NCI-H1930 (cell line): Measurements from ENCODE around the gene CYRIA.

Experiments
- DNase-seq, 2 experiments: peaks; one replicate each; lab custom pipeline; 2025; lab: John Stamatoyannopoulos, UW

CYRIA gene

GRCh38 chr2:16629770-16630169, 35.9 kb downstream of the CYRIA start:
- DNase-seq = no peak

GRCh38 chr2:16629044-16629443, 36.6 kb downstream of the CYRIA start:
- DNase-seq = no peak

DNA sequence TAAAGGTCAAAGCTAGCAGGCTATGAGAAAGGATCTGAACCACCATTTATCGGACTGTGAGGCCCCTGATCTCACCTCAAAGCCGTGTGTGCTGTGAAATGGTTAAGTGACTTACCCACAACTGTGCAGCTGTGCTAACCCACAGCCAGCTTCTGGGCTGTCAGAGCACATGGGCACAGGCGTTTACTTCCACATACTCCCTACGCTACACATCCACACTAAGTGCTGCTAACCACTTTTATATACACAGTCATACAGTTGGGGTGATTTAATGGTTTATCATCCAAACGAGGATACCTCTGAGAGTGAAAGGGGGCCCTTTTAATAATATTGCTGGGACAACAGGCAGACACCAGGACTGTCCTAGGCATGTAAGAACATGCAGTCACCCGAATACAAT, 37.3 kb downstream of the CYRIA start:
- DNase-seq = no peak

DNA sequence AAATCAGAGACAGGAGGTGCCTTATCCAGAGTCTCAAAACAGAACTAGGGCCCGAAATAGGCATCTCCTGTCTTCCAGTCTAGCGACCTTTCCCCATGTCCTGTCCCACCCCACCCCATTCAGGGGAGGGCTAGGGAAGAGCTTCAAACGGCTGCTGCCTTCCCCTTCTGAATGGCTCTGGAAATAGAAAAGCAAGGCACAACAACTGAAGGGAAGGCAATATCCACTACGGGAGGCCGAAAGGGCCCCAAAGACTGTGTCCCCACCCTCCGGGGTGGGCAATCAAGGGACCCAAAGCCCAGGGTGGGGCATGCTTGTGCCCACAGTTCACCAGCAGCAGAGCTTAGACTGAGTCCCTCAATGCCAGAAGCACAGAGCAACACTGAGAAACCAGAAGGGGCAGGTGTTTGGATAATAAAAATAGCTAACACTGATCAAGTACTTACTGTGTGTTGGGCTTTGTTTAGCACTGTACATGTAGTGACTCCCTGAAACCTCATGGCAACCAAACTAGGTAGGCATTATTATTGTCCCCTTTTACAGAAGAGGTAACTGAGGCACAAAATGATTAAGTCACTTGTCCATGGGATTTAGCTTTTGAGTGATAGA, 38.5 kb downstream of the CYRIA start:
- DNase-seq = no peak

- DNase-seq = no peak
Measured at GRCh38 chr2:16626497-16626896, 39.1 kb downstream of the CYRIA start.

DNA sequence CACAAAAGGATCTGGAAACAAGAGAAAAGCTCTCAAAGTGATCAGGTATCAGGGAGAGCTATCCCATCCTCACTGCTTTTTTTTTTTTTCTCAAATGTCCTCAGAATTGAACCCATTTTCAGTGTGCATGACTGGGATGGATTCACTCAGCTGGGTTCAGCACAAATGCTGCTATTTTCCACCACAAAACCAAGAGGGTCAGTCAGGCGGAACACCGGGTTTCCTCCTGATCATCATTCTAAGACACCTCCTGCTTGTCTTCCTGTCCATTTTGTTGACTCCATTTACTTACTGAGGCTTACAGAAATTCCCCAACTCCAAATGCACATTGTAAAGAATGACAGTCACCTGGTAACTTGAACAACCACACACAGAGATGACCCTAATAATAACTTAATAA, 39.9 kb downstream of the CYRIA start:
- DNase-seq = no peak

DNA sequence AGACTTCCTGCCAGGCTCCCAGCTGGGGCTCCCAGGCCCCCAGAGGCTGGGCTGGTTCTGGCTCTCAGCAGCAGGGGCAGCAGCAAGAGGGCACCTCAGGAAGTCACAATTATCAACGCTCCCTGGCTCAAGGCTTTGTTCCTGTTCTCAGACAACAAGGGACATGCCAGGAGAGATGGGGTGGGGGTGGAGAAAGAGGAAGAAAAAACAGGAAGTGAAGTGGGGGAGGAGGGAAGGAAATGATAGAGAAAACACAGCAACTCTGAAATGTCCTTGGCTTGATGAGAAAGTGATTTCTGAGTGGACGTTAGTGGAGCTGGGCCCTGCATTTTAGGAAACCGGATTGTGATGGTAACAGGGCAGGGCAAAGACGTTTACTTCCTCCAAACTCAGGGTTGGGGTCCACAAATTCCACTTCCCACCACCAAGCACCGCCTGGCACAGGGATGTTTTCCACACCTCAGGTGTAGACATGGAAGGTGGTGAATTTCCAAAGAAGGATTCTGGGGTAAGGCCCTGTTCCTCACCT, 40.4 kb downstream of the CYRIA start:
- no peak for DNase-seq

- no peak for DNase-seq
Measured at GRCh38 chr2:16624436-16624780, 41.2 kb downstream of the CYRIA start.

DNA sequence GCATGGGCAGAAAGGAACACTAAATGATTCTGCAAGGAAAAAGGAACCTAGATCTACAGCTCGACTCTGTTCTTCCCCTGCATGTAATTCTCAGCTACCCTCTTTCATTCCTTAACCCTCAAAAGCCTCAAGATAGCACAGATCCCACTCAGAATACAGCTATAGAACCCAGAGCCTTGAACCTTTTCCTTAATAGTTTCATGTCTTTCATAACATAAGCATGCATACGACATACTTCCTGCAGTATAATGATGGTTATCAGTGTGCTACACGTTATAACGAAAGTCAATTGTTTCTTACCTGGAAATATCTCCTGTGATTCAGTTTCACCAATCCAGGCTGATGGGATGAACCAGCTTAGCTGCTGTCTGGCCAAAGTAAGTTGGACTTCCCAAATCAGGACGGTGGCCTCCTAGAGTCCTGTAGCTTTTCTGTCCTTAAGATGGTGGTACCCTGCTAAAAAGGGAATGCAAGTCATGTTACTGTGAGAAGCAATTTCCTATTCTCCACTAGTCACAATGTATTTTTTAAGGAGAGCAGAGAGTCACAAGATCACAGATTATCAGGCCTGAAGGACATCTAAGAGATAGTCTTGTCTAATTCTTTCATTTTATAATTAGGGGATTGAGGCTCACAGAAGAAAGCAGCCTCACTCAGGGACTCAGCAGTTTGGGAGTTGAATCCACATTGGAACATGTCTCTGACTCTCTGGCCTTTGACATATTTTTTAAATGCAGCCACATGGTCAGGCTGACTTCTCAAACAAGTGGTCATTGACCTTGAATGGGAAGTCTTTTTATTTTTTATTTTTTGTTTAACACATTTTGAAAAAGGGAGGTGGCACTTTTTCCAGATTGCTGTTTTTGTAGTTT, 41.8 kb downstream of the CYRIA start:
- no peak for DNase-seq

DNA sequence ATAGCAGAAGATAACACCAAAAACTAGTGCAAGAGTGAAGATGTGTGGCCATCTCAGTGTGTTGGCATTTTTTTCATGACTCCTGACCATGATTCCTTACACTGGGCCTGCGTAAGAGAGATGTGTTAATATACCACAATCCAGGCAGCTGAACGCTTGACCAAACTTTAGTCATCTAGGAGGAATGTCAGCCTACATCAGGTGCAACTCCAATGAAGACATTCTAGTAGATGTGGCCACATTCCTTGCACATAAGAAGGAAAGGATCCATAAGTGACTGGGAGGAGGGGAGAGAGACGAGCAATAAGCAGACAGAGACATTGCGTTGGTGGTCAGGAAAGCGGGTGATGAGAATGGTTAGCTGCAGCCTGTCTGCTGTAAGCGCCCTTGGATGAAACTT, 42.6 kb downstream of the CYRIA start:
- DNase-seq = no peak

GRCh38 chr2:16622399-16622968, 43.1 kb downstream of the CYRIA start:
- no peak for DNase-seq

GRCh38 chr2:16621316-16621715, 44.3 kb downstream of the CYRIA start:
- DNase-seq = no peak

- DNase-seq = no peak
Measured at GRCh38 chr2:16620590-16620989, 45.0 kb downstream of the CYRIA start.

- no peak for DNase-seq
Measured at GRCh38 chr2:16619576-16620245, 45.9 kb downstream of the CYRIA start.

- no peak for DNase-seq
Measured at GRCh38 chr2:16617282-16618266, 48.1 kb downstream of the CYRIA start.
